HG03039 (cell line): ENCODE measurements around the gene AADACL4.
"Not testable (repeated sequence)": the region's sequence is repeated elsewhere in the genome, so short reads cannot be mapped to it uniquely, and the experiment has no call there.

Experiments
- ATAC-seq: cut with Tn5 transposase; IDR thresholded peaks from one replicate; pipeline ENCODE4 v1.9.1; 2021; ENCODE audit warnings: mild to moderate bottlenecking, moderate library complexity; ENCODE audit not compliant: unreplicated experiment

The AADACL4 gene

DNA sequence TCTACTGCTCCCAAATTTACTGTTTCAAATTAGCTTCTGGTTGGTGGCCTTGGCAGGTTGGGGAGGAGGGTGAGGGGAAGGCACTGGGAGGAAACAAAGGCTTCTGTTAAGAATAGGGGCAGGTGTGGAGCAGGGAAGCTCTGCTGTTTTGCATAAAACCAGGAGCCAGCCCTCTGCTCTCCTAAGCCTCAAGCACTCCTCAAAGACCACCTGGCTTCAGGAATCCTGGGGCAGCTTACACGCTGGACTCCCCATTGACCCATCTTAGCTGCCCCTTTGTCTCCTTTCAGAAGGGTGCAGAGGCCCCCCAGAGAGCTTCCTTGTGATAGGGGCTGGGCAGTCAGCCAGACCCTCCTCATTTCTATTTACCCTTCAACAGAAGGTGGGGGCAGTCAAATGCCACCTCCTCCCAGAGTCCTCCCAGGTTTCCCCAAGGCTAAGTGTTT is 14.4 kb upstream of the AADACL4 start:
- no peak for ATAC-seq

DNA sequence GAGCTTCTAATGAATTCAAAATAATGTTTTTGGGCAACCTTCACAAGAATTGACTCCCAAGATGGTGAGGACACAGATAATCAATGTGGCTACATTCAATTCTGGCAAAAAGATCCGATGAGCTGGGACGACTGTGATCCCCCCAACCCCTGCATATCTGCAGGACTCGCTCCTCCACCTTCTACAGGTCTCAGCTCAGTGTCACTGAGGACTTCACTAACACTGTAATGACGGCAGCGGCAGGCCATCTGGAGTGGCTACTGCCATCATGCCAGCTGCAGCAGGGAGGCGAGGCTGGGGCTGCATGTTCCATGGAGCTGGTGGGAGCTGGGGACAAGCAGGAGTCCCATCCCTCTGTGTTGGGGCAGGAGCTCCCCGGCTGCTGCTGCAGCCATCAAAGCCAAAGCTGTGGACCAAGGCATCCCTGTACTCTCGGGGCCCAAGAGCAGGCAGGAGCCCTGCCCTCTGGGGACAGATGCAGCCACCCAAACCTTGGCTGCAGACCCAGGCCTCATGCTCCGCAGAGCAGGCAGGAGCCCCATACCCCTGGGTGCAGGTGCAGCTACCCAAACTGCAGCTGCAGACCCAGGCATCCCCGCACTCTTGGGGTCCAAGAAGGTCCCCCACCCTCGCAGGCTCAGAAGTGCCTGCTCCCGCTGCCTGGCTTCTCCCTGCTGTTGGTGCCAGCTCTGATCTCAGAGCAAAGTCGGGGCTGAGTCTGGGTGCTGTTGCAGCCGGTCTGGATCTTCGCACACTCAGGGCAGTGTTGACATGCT is 13.7 kb upstream of the AADACL4 start:
- no peak for ATAC-seq

DNA sequence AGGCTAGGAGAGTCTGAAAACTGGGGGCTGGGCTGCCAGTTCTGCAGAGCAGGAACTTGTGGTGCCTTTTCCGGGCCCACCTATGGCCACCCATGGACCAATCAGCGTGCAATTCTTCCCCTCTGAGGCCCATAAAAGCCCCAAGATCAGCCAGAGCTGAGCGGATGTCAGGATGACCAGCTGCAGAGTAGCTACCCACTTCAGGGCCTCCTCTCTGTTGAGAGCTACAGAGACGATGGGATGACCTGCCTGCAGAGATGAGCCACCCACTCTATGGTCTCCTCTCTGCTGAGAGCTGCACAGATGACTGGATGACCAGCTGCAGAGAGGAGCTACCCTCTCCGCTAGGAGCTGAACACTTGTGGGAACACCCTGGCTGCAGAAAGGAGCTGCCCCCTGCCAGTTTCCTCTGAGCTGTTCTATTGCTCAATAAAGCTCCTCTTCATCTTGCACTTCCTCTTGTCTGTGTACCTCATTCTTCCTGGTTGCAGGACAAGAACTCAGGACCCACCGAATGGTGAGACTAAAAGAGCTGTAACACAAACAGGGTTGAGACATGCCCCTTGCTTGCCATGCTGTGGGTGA is 12.8 kb upstream of the AADACL4 start:
- ATAC-seq = no peak

- no peak for ATAC-seq
Observed at GRCh38 chr1:12631571-12631970, 12.3 kb upstream of the AADACL4 start.

DNA sequence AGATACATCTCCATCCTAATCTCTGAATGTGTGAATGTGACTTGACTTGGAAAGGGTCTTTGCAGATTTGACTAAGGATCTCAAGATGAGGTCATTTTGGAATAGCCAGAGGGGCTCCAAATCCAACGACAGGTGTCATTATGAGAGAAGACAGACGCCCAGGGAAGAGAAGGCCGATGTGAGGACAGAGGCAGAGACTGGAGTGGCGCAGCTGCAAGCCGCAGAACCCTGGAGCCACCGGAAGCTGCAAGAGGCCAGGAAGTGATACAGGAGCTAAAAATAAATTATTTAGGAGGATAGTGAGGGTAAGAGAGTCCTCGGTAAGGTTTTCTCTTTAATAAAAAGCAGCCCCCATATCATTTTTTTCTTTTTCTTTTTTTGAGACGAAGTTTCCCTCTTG is 9.7 kb upstream of the AADACL4 start:
- no peak for ATAC-seq

- no peak for ATAC-seq
Observed at GRCh38 chr1:12634696-12635202, 9.1 kb upstream of the AADACL4 start.

DNA sequence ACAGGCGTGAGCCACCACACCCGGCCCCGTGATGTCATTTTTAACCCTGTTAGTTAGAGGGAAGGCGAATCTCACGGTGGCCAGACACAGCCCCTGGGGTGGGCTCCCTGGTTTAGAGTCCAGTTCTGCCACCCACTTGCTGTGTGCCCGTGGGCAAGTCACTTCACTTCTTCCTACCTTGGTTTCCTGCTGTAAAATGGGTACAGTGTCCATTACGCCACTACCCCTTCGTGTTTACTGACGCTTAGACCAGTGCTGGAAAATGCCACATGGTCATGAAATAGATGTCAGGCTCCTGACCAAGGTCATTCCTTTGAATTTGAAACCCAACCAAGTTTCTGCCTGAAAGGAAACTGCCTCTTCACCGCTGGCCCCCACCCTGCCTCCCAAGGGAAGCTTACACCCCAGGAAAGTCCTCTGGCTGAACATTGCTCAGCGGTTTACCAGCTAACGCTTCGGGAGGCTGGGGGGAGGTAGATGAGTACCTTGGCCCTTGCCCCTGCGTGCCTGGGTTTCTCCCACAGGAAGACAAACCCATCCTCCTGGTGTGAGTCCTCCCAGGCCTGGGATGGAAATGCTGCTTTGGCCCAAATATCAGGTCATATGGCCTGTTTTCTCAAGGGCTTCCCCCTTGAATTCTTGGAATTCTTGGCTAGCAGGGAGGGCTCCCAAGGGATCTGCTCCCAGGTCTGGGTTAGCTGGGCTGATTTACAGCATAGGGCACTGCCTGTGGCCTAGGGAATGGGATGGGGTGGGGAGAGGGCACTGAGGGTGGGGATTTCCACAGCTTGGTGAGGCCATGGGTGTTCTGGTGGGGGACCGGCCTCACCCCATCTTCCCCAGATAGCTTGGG is 7.6 kb upstream of the AADACL4 start:
- ATAC-seq = no peak

DNA sequence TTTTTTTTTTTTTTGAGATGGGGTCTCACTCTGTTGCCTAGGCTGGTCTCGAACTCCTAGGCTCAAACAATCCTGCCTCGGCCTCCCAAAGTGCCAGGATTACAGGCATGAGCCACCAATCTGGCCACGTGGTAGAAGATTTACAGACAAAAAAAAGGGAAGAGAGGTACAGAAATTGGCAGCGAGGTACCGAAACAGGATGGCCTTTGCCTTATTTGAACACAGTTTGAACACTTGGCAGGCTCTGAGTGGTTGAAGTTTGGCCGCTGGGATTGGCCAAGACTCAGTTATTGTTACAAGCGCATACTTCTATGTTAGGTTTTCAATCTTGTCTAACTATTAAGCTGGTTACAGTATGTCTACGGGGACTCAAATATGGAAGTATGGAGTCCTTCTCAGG is 6.2 kb upstream of the AADACL4 start:
- no peak for ATAC-seq

GRCh38 chr1:12640237-12640957 is 3.5 kb upstream of the AADACL4 start:
- ATAC-seq = no peak

DNA sequence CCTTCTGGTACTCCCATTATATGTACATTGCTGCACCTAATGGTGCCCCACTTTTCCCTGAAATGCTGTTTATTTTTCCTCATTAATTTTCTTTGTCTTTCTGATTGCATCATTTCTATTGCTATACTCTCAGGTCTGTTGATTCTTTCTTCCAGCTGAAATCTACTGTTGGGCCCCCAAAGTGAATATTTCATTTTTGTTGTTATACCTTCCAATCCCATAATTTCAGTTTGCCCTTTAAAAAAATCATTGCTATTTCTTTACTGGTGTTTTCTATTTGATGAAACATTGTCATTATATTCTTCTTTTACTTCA is 3.0 kb upstream of the AADACL4 start:
- no peak for ATAC-seq

DNA sequence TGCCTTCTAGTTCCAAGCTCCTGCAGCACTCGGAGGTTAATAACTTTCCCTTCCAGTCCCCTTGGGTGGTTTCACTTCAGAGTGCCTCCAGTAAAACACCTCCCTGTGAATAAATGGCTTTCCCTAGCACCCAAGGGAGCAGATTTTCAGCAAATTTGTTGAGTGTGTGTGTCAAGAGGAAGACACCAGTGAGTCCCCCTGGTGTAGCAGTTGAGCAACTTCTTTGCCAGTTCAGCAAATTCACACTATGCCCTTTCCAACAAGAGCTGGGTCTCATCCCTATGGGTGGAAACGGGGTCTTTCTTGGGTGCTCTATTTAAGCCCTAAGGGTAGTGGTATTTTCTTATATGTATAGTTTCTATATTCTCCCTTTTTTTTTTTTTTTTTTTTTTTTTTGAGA is 806 bp upstream of the AADACL4 start:
- no peak for ATAC-seq

DNA sequence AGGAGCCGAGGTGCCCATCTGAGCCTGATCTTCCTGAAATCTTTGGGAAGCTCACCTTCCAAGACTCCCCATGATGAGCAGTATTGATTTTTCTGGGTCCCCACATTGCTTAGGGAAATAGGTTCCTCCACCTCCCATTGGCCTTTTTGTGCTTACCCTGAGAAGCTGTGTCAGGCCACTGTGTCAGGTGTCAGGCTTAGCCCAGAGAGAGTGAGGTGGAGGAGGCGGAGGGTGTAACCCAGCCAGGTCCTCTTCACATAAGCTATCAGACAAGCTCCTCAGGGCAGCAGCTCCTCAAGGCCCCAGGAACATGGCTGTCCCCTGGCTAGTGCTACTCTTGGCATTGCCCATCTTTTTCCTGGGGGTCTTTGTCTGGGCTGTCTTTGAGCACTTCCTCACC is 352 bp downstream of the AADACL4 start:
- ATAC-seq = no peak

- no peak for ATAC-seq
Observed at GRCh38 chr1:12644829-12645228, 944 bp downstream of the AADACL4 start.

DNA sequence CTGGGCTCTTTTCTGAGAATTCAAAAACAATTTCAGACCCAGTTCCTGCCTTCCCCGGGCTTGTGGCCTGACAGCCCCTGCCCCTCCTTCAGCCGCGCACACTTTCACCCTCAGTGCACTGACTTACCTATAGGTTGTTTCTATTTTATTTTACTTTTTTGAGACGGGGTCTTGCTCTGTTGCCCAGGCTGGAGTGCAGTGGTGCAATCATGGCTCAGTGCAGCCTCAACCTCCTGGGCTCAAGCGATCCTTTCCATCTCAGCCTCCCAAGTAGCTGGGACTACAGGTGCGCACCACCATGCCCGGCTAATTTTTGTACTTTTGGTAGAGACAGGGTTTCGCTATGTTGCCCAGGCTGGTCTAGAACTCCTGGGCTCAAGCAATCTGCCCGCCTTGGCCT is 1.5 kb downstream of the AADACL4 start:
- ATAC-seq = not testable (repeated sequence)

DNA sequence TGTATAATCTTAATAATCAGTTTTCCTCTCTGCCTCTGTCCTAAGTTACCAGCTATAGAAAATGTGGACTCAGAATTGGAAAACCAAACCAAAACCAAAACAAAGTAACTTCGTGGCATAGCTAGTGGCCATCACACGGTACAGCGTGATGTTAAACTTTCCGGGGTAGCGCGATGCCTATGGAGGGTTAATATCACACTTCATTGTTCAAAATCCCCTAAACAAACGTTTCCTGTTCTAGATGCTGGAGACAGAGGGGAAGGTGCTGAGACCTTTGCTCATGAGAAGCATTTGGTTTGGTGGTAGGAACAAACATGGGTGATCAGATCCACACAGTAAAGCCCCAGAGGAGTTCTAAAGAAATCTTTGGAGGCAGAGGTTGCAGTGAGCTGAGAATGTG is 4.9 kb downstream of the AADACL4 start:
- ATAC-seq = no peak

- ATAC-seq = no peak
Observed at GRCh38 chr1:12649971-12650421, 6.1 kb downstream of the AADACL4 start.

- ATAC-seq = no peak
Observed at GRCh38 chr1:12654004-12654567, 10.2 kb downstream of the AADACL4 start.

GRCh38 chr1:12654657-12655056 is 10.8 kb downstream of the AADACL4 start:
- ATAC-seq = no peak

- no peak for ATAC-seq
Observed at GRCh38 chr1:12656575-12656974, 12.7 kb downstream of the AADACL4 start.

DNA sequence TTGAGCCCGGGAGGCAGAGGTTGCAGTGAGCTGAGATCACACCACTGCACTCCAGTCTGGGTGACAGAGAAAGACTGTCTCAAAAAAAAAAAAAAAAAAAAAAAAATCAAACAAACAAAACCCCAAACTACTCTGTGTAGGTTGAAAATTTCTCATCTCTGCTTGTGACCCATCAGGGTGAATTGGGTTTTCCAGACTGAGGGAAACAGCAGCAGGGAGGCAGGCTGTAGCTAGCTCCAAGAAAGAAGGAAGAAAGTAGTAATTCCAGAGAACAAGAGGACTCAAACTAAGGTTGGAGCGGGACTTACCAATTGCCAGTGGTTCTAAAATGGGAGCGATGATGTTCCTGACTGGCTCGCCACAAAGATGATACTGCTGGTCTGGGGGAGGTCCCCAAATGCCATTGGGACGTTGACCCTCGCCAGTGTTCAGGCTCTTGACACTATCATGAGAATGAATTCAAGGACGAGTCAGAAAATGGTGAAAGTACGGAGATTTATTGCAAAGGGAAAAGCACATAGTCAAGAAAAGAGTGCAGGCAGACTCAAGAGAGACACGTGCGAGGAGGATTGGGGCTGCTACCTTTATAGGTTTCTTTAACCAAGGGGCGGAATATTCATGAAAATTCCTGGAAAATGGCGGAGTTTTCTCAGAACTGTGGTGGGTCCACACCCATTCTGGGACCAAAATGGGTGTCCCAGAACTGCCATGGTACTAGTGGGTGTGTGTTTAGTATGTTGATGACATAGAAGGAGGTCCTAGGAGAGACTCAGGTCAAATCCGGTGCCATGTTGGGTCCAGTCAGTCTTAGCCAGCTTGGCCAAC is 13.4 kb downstream of the AADACL4 start:
- ATAC-seq = no peak
